ENCODE measurements around the gene C3orf18. TPM values are rescaled to one million over a fixed set of nuclear protein-coding genes. Genes with fewer than 3 reads are reported as not detected.
A peak's percentile ranks its signal among the peaks of the same experiment; 100 is the strongest.

C3orf18 gene
- total RNA-seq, 2 experiments from 2014 or later: 37.9 to 41.3 TPM

DNA sequence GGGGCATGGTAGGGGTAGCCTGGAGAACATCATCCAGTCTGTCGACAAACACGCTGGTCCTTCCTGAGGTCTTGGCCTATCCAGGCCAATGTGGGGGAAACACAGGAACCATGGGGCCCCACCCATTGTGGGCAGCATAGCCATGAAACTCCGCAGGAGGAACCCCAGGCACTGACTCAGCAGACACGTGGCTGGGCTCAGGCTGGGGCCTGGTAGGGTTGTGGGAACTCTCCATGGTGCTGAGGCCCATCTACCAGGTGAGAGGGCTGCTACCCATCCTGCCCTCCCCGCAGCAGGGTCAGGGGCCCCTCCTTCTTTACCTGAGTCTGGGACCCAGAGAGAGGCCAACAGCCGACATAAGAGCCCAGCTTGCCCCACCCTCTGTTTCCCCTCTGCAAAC lies 41.6 kb downstream of the C3orf18 start:
- H3K4me3 Mint-ChIP-seq: no peak overlapping the region

DNA sequence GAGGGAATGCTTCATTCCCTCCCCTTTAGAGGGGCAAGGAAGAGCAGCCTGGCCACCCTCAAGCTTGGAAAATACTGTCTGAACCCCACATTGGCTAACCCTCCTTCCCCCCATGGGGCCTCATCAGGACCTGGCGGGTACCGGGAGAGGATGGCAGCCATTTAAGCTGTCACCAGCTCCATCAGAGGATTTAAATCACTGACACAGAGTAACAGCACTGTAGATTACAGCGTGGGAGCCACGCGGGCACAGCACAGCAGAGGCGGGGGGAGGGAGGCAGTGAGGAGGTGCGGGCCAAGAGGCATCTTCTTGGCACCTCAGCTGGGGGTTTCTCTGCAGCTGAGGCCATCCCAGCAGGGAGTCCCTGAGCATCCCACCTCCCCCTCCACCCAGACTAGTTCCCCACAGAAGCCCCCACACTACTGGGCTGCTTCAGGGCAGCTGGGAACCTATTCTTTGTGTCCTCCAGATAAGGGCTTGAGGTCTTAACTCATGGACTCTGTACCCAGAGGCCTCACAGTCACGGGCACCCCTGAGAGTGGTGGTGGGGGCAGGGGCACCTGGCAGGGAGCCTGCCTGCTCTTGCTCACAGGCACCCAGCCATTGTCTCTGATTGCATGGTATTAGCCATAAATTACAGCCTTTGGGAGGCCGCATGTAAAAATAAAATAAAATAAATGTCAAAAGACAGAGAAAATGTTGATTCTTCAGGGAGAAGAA lies 42.2 kb downstream of the C3orf18 start:
- Mint-ChIP-seq H3K27me3 (peaks cover 8% of the 10 kb centered on the region), H3K36me3 (ENCODE audit: low read depth) (no peaks in the 10 kb centered on the region), H3K9me3 (no peaks in the 10 kb centered on the region), H3K27ac (no peak overlapping the region), H3K4me1 (ENCODE audit: low read depth) (peaks cover 4% of the 10 kb centered on the region), H3K4me3 (no peak overlapping the region)
- TF ChIP-seq, protein P1, sequence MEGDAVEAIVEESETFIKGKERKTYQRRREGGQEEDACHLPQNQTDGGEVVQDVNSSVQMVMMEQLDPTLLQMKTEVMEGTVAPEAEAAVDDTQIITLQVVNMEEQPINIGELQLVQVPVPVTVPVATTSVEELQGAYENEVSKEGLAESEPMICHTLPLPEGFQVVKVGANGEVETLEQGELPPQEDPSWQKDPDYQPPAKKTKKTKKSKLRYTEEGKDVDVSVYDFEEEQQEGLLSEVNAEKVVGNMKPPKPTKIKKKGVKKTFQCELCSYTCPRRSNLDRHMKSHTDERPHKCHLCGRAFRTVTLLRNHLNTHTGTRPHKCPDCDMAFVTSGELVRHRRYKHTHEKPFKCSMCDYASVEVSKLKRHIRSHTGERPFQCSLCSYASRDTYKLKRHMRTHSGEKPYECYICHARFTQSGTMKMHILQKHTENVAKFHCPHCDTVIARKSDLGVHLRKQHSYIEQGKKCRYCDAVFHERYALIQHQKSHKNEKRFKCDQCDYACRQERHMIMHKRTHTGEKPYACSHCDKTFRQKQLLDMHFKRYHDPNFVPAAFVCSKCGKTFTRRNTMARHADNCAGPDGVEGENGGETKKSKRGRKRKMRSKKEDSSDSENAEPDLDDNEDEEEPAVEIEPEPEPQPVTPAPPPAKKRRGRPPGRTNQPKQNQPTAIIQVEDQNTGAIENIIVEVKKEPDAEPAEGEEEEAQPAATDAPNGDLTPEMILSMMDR (IDR thresholded peaks at IDR 0.05): no peak
- no peak for ATAC-seq
- intact Hi-C loops (cut with micrococcal nuclease): no loop called here
- POLR2A ChIA-PET: interaction anchor here (0.9 kb wide), 1 partner anchor 79 kb away, joined by 3 read pairs; no protein-coding TSS in a partner anchor
- no peak for DNase-seq
- CTCF ChIA-PET: interaction anchor here (1.6 to 5.2 kb wide), 2 partner anchors 9 to 17 kb away, joined by 3 to 38 read pairs; no protein-coding TSS in a partner anchor

More for the DNA sequence above, 41.6 kb downstream of the C3orf18 start:
- Mint-ChIP-seq H3K27ac (no peak overlapping the region), H3K27me3 (peaks cover 12% of the 10 kb centered on the region), H3K36me3 (ENCODE audit: low read depth) (no peaks in the 10 kb centered on the region), H3K4me1 (ENCODE audit: low read depth) (peaks cover 4% of the 10 kb centered on the region), H3K9me3 (no peaks in the 10 kb centered on the region)
- DNase-seq: peak; percentile 91
- POLR2A ChIA-PET: interaction anchor here (0.9 kb wide), 1 partner anchor 78 kb away, joined by 3 read pairs; no protein-coding TSS in a partner anchor
- peak; percentile 100 for ATAC-seq
- intact Hi-C loops (cut with micrococcal nuclease): no loop called here
- CTCF ChIA-PET: interaction anchor here (0.9 kb wide), 1 partner anchor 16 kb away, joined by 3 read pairs; no protein-coding TSS in a partner anchor
- TF ChIP-seq, protein P1 (IDR thresholded peaks at IDR 0.05): no peak

DNA sequence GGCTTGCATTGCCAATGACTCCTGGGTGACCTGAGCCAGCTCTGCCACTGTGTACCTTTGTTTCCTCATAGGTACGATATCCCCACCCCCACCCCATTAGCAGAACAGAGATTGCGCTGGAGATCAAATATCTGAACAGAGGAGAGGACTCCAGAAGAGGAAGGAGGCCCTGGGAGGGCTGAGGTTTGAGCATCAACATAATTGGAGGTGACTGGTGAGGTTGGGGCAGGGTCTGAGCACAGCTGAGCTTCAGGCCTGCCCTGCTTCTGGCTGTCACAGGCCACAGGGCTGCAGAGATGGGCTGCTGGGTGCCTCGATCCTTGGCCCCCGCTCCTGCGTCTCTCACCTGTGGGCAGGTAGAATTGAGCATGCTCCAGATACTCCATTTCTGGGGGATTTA lies 42.8 kb downstream of the C3orf18 start:
- DNase-seq (no peak), ATAC-seq (no peak)
- Mint-ChIP-seq H3K9me3 (no peaks in the 10 kb centered on the region), H3K36me3 (ENCODE audit: low read depth) (no peaks in the 10 kb centered on the region), H3K4me3 (no peak overlapping the region), H3K27me3 (peaks cover 7% of the 10 kb centered on the region), H3K27ac (no peak overlapping the region), H3K4me1 (ENCODE audit: low read depth) (peaks cover 4% of the 10 kb centered on the region)
- ChIA-PET POLR2A (no interaction called here), CTCF (interaction anchor here (1.3 to 5.2 kb wide), 3 partner anchors 10 to 36 kb away, joined by 3 to 38 read pairs (median 3); no protein-coding TSS in a partner anchor)
- intact Hi-C loops (cut with micrococcal nuclease): no loop called here
- TF ChIP-seq, protein P1 (IDR thresholded peaks at IDR 0.05): no peak

DNA sequence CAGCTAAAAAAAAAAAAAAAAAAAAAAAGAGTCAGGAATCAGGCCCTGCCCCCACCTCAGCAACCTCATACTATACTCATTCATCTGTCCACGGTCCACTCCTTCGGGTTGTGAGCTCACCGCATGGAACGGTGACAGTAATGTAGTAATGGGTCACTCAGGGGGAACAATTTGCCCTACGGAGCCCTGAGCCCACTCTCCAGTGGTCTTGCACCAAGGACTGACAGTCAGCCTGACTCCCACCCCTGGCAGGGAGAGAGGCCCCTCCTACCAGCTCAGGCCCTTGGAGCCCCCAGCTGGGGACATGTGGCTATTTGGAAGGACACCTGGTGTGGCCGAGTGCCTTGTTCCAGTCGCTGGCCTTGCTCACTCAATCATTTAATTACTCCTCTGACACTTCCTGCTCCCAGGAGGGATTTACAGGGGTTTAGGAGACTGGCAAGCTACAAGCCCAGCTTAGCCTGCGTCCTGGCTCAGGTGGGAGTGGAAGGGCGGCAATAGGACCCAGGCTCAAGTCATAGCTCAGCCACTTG lies 44.2 kb downstream of the C3orf18 start:
- CTCF ChIA-PET: interaction anchor here (0.8 to 5.2 kb wide), 7 partner anchors 9 to 90 kb away, joined by 3 to 38 read pairs (median 4); no protein-coding TSS in a partner anchor
- intact Hi-C loops (cut with micrococcal nuclease): no loop called here
- H3K27me3 Mint-ChIP-seq: no peaks in the 10 kb centered on the region

More for the DNA sequence above, 44.2 kb downstream of the C3orf18 start:
- Mint-ChIP-seq H3K4me1 (ENCODE audit: low read depth) (peaks cover 6% of the 10 kb centered on the region), H3K9me3 (no peaks in the 10 kb centered on the region), H3K27ac (no peak overlapping the region), H3K36me3 (ENCODE audit: low read depth) (no peaks in the 10 kb centered on the region), H3K4me3 (no peak overlapping the region)
- TF ChIP-seq, protein P1 (IDR thresholded peaks at IDR 0.05): no peak
- POLR2A ChIA-PET: interaction anchor here (0.6 kb wide), 2 partner anchors 9 to 648 kb away, joined by 3 read pairs; no protein-coding TSS in a partner anchor
- ATAC-seq: no peak
- DNase-seq: no peak

Measured in activated CD8-positive, alpha-beta T cell treated with anti-CD3 and anti-CD28 coated beads for 36 hours (primary cell).